ENCODE data around the gene METTL21A.

The METTL21A gene

DNA sequence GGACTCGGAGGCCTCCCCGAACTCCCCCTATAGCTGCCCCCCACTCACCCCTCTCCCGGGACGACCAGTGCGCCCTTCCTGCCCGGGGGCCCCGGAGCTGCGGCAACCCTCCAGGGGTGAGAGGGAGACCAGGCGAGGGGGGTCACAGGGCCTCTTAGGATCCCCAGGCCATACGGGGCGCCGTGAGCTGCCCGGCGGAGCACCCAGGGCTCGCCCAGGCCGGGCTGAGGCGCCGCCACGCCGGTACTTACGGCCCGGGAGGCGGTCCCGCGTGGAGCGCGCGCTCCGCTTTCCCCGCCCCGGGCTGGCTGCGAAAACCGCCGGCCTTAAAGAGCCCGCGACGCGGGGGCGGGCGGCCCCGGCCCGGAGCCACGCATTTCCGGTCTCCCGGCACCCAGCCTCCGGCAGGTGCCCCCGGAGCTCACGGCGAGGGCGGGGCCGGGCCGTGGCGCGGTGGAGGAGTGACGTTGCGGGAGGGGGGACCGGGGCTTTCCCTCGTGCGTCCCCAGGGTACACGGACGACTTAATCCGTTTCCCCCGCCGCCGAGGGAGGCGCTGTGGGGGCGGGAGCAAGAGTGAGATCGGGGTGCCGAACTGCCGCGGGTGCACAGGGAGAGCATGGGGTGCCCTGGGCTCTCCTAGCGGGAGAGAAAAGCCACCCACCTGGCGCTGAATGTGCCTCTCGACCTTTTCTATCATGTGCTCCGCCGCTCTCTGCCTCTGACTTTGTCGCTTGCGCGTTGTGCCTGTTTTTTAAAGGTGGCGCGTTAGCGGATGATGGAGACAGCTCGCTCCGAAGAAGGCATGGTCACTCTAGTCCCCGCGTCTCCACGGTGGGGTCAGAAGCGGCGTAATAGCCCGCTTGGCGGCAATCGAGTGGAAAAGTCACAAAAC lies at the start of gene METTL21A:
METTL21A (minus strand) TSS at position 381 of the 894 bp plus-strand sequence. CDS start 1,019 bp downstream, outside the sequence.
- peak within 1 kb of the TSS; percentile 93 for H3K27ac ChIP-seq
- no peak for TF ChIP-seq ZFX (IDR thresholded peaks at IDR 0.05; ENCODE audit: borderline replicate concordance)
- TF ChIP-seq, protein P1, sequence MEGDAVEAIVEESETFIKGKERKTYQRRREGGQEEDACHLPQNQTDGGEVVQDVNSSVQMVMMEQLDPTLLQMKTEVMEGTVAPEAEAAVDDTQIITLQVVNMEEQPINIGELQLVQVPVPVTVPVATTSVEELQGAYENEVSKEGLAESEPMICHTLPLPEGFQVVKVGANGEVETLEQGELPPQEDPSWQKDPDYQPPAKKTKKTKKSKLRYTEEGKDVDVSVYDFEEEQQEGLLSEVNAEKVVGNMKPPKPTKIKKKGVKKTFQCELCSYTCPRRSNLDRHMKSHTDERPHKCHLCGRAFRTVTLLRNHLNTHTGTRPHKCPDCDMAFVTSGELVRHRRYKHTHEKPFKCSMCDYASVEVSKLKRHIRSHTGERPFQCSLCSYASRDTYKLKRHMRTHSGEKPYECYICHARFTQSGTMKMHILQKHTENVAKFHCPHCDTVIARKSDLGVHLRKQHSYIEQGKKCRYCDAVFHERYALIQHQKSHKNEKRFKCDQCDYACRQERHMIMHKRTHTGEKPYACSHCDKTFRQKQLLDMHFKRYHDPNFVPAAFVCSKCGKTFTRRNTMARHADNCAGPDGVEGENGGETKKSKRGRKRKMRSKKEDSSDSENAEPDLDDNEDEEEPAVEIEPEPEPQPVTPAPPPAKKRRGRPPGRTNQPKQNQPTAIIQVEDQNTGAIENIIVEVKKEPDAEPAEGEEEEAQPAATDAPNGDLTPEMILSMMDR (IDR thresholded peaks at IDR 0.05), result no peak

DNA sequence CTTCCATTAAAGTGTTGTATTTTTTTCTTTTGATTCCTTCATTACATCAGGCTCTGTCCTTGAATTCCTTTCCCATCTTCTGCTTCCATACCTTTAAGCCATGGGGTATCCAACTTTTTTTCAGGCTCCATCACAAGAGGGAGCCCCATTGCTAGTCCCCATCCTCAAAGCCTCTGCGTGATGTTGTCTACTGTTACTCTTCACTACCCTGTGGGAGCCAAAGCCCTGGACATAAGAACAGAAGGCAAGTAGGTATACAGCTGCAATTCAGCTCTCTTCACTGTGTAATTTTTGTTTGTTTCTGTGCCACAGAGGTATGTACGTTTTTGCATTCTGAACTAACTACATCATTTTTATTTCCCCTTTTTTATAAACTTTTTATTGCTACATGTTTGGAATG lies 49.6 kb upstream of the METTL21A start:
- TF ChIP-seq ZFX (IDR thresholded peaks at IDR 0.05; ENCODE audit: borderline replicate concordance), result no peak
- TF ChIP-seq, protein P1 (IDR thresholded peaks at IDR 0.05), result no peak
- no peak overlapping the region for H3K27ac ChIP-seq

- H3K27ac ChIP-seq, result no peak overlapping the region
- TF ChIP-seq ZFX (IDR thresholded peaks at IDR 0.05; ENCODE audit: borderline replicate concordance), result no peak
- TF ChIP-seq, protein P1 (IDR thresholded peaks at IDR 0.05), result no peak
Measured at GRCh38 chr2:207674266-207674774, 49.1 kb upstream of the METTL21A start.

DNA sequence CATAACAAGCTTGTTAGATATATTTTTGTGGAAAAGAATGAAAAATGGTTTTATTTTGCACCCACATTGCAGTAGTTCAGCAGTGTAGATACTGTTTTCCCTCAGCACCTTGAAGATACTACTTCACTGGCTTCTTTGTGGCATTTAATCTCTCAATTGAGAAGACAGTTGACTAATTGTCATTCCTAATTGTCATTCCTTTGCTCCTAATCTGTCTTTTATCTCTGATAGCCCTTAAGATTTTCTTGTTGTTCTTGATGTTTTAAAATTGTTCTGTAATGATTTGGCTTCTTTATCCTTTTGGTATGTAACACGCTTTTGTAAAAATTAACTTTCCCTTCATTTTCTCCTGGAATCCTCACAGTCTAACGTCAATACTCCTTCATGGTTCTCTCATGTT lies 48.2 kb upstream of the METTL21A start:
- TF ChIP-seq, protein P1 (IDR thresholded peaks at IDR 0.05), result no peak
- no peak for TF ChIP-seq ZFX (IDR thresholded peaks at IDR 0.05; ENCODE audit: borderline replicate concordance)
- no peak overlapping the region for H3K27ac ChIP-seq

DNA sequence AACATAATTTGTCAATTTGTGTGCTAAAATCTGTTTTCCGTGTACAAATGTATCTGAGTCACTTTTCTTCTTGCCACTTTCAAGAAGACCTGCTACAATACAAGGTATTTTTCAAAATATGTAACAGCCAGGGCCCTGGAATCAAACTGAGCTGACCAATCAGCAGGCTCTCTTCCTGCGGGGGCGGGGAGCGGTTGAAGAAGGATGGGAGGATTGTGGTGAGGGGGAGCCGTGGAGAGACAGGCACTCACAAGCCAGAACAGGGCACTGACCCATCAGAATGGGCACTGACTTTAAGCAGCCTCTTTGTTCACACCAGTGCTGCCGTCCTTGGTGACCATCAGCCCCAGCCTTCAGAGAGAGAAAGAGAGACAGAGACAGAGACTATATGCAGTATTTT lies 45.7 kb upstream of the METTL21A start:
- no peak for TF ChIP-seq ZFX (IDR thresholded peaks at IDR 0.05; ENCODE audit: borderline replicate concordance)
- TF ChIP-seq, protein P1 (IDR thresholded peaks at IDR 0.05), result no peak
- H3K27ac ChIP-seq, result no peak overlapping the region

- H3K27ac ChIP-seq, result no peak overlapping the region
- TF ChIP-seq ZFX (IDR thresholded peaks at IDR 0.05; ENCODE audit: borderline replicate concordance), result no peak
- TF ChIP-seq, protein P1 (IDR thresholded peaks at IDR 0.05), result no peak
Measured at GRCh38 chr2:207663870-207664545, 38.8 kb upstream of the METTL21A start.
